Retinal pigment epithelial cell (primary cell): ENCODE data around the gene GABRD.

ENCODE experiments used
- DNase-seq: peaks from one replicate; pipeline ENCODE4 v3.0.0-alpha.2; 2010; ENCODE audit warnings: low read depth
- H3K4me3 ChIP-seq: 2 replicates; pipeline ENCODE4 v1.5.1; 2011; ENCODE audit warnings: mild to moderate bottlenecking, low read length, control low read depth, moderate library complexity
- CTCF ChIP-seq: conservative IDR thresholded peaks from 2 replicates; pipeline ENCODE4 v1.5.1; 2011; ENCODE audit warnings: low read depth, low read length, control low read depth, inconsistent platforms

GABRD gene

GRCh38 chr1:2019172-2019543, at the start of gene GABRD:
Gene GABRD, plus strand, starts transcription at chr1:2019345. Its CDS starts 79 bp downstream, at chr1:2019424.
- DNase-seq: no peak
- no peak within 1 kb of the TSS for H3K4me3 ChIP-seq
- no peak for TF ChIP-seq CTCF

- no peak overlapping the region for H3K4me3 ChIP-seq
- DNase-seq: no peak
- no peak for TF ChIP-seq CTCF
Observed at GRCh38 chr1:1969505-1969900, 49.6 kb upstream of the GABRD start.

- DNase-seq: no peak
- TF ChIP-seq CTCF: no peak
- H3K4me3 ChIP-seq: no peak overlapping the region
Observed at GRCh38 chr1:1969953-1970716, 49.0 kb upstream of the GABRD start.

- no peak overlapping the region for H3K4me3 ChIP-seq
- no peak for DNase-seq
- TF ChIP-seq CTCF: no peak
Observed at GRCh38 chr1:1971017-1971416, 48.1 kb upstream of the GABRD start.

GRCh38 chr1:1971688-1972087, 47.5 kb upstream of the GABRD start:
- no peak for DNase-seq
- no peak overlapping the region for H3K4me3 ChIP-seq
- TF ChIP-seq CTCF: no peak

- DNase-seq: no peak
- TF ChIP-seq CTCF: no peak
- H3K4me3 ChIP-seq: no peak overlapping the region
Observed at GRCh38 chr1:1972976-1973715, 46.0 kb upstream of the GABRD start.
